Activated CD8-positive, alpha-beta memory T cell treated with anti-CD3 and anti-CD28 coated beads for 36 hours (primary cell): ENCODE measurements around the gene STK4. TPM values are rescaled to one million over a fixed set of nuclear protein-coding genes. Genes with fewer than 3 reads are reported as not detected.

Experiments
- CTCF ChIA-PET: fragments of 350-600 bp; sonication (Branson Sonifier 250); formaldehyde crosslinking; loops from one replicate; lab custom pipeline; 2021; ENCODE audit warnings: antibody characterized with exemption; lab: Charles Lee
- POLR2A ChIA-PET: fragments of 350-600 bp; sonication (Branson Sonifier 250); formaldehyde crosslinking; loops from one replicate; lab custom pipeline; 2021; ENCODE audit warnings: antibody characterized with exemption; lab: Charles Lee
- total RNA-seq, 2 experiments: library from RNA; stranded (reverse); gene quantifications; one replicate each; pipeline ENCODE4 v1.2.3, GENCODE V29; 2021

STK4 gene
- total RNA-seq, result 100 to 1,000 TPM; 179 to 190 TPM

- POLR2A ChIA-PET, result interaction anchor here (0.6 to 2.5 kb wide), 3 partner anchors 12 to 355 kb away, joined by 6 to 8 read pairs (median 7); partner anchors contain the start of gene YWHAB
- CTCF ChIA-PET, result interaction anchor here (2.5 kb wide), 1 partner anchor 12 kb away, joined by 8 read pairs; no protein-coding TSS in a partner anchor
Measured at GRCh38 chr20:44966030-44966961, at the start of gene STK4. Gene STK4, plus strand, starts transcription at chr20:44966512. Its CDS starts 57 bp downstream, at chr20:44966569.

GRCh38 chr20:44916586-44916985, 49.7 kb upstream of the STK4 start:
- POLR2A ChIA-PET, result no interaction called here
- CTCF ChIA-PET, result interaction anchor here (2.4 kb wide), 1 partner anchor 9 kb away, joined by 9 read pairs; no protein-coding TSS in a partner anchor

GRCh38 chr20:44917399-44917798, 48.9 kb upstream of the STK4 start:
- ChIA-PET CTCF (interaction anchor here (2.4 kb wide), 1 partner anchor 10 kb away, joined by 9 read pairs; no protein-coding TSS in a partner anchor), POLR2A (no interaction called here)

- POLR2A ChIA-PET, result no interaction called here
- CTCF ChIA-PET, result interaction anchor here (2.4 kb wide), 1 partner anchor 11 kb away, joined by 9 read pairs; no protein-coding TSS in a partner anchor
Measured at GRCh38 chr20:44918342-44918741, 48.0 kb upstream of the STK4 start.

GRCh38 chr20:44918761-44919160, 47.6 kb upstream of the STK4 start:
- POLR2A ChIA-PET, result no interaction called here
- CTCF ChIA-PET, result interaction anchor here (2.4 kb wide), 1 partner anchor 11 kb away, joined by 9 read pairs; no protein-coding TSS in a partner anchor

GRCh38 chr20:44921447-44921846, 44.9 kb upstream of the STK4 start:
- CTCF ChIA-PET, result no interaction called here
- POLR2A ChIA-PET, result no interaction called here

- ChIA-PET CTCF (interaction anchor here (0.7 kb wide), 1 partner anchor 269 kb away, joined by 3 read pairs; no protein-coding TSS in a partner anchor), POLR2A (no interaction called here)
Measured at GRCh38 chr20:44924541-44924940, 41.8 kb upstream of the STK4 start.

- ChIA-PET POLR2A (no interaction called here), CTCF (no interaction called here)
Measured at GRCh38 chr20:44928595-44928994, 37.7 kb upstream of the STK4 start.

GRCh38 chr20:44930517-44931168, 35.7 kb upstream of the STK4 start:
- ChIA-PET CTCF (no interaction called here), POLR2A (no interaction called here)

- ChIA-PET CTCF (no interaction called here), POLR2A (interaction anchor here (0.5 kb wide), 1 partner anchor 22 kb away, joined by 3 read pairs; the partner anchor contains the start of gene PABPC1L)
Measured at GRCh38 chr20:44931911-44932310, 34.4 kb upstream of the STK4 start.

- ChIA-PET CTCF (no interaction called here), POLR2A (interaction anchor here (0.6 kb wide), 1 partner anchor 23 kb away, joined by 3 read pairs; no protein-coding TSS in a partner anchor)
Measured at GRCh38 chr20:44932916-44933315, 33.4 kb upstream of the STK4 start.

GRCh38 chr20:44936510-44936909, 29.8 kb upstream of the STK4 start:
- ChIA-PET CTCF (no interaction called here), POLR2A (no interaction called here)

- ChIA-PET CTCF (no interaction called here), POLR2A (interaction anchor here (0.8 kb wide), 1 partner anchor 13 kb away, joined by 3 read pairs; no protein-coding TSS in a partner anchor)
Measured at GRCh38 chr20:44938637-44939036, 27.7 kb upstream of the STK4 start.

- POLR2A ChIA-PET, result interaction anchor here (0.6 to 1.5 kb wide), 4 partner anchors 11 to 1184 kb away, joined by 4 to 7 read pairs (median 4); partner anchors contain the start of genes PABPC1L and TOMM34
Measured at GRCh38 chr20:44941120-44941691, 25.1 kb upstream of the STK4 start.

GRCh38 chr20:44942264-44942973, 23.9 kb upstream of the STK4 start:
- ChIA-PET CTCF (no interaction called here), POLR2A (interaction anchor here (1.2 to 1.5 kb wide), 2 partner anchors 18 to 33 kb away, joined by 4 to 7 read pairs; partner anchors contain the start of genes PABPC1L and TOMM34)

More at GRCh38 chr20:44941120-44941691, 25.1 kb upstream of the STK4 start:
- CTCF ChIA-PET, result interaction anchor here (0.6 to 0.8 kb wide), 2 partner anchors 85 to 113 kb away, joined by 3 to 6 read pairs; no protein-coding TSS in a partner anchor

- CTCF ChIA-PET, result no interaction called here
- POLR2A ChIA-PET, result no interaction called here
Measured at GRCh38 chr20:44943828-44944227, 22.5 kb upstream of the STK4 start.

GRCh38 chr20:44945261-44945660, 21.1 kb upstream of the STK4 start:
- ChIA-PET POLR2A (no interaction called here), CTCF (no interaction called here)

GRCh38 chr20:44946271-44946852, 19.9 kb upstream of the STK4 start:
- POLR2A ChIA-PET, result no interaction called here

More at GRCh38 chr20:44946271-44946852, 19.9 kb upstream of the STK4 start:
- CTCF ChIA-PET, result no interaction called here
